GM12878 (cell line): ENCODE measurements around the gene BTF3L4. TPM values are rescaled to one million over a fixed set of nuclear protein-coding genes. Genes with fewer than 3 reads are reported as not detected.

Experiments used
- ATAC-seq: fragments of 200-7000 bp; cut with Tn5 transposase; 3 replicates; pipeline ENCODE4 v1.9.1; 2020; ENCODE audit warnings: mild to moderate bottlenecking, moderate library complexity
- Bru-seq: library from RNA; stranded (reverse); fragments of 400-500 nt; gene quantifications from one replicate; lab custom pipeline; 2021; lab: Mats Ljungman, UMichigan
- BruChase-seq, 2 experiments: library from RNA; stranded (reverse); fragments of 400-500 nt; gene quantifications; one replicate each; lab custom pipeline; 2021; lab: Mats Ljungman, UMichigan
- BruUV-seq: library from RNA; stranded (reverse); fragments of 400-500 nt; replicated peaks from 2 replicates; lab custom pipeline; 2021; lab: Mats Ljungman, UMichigan
- CTCF ChIA-PET: fragments of 300-600 bp; sonication (Branson Sonifier 250); formaldehyde crosslinking; extraction: SDS; loops from one replicate; lab custom pipeline; 2021; ENCODE audit warnings: inconsistent platforms; lab: Yijun Ruan, JAX
- POLR2A ChIA-PET: fragments of 350-600 bp; formaldehyde crosslinking; extraction: SDS; loops from one replicate; lab custom pipeline; 2021; ENCODE audit warnings: inconsistent platforms; lab: Charles Lee
- RAD21 ChIA-PET: fragments of 300-600 bp; sonication (Branson Sonifier 250); formaldehyde crosslinking; loops from one replicate; lab custom pipeline; 2023; ENCODE audit warnings: antibody characterized with exemption; ENCODE audit not compliant: unreplicated experiment; lab: Charles Lee
- SMC1A ChIA-PET: fragments of 300-600 bp; sonication (Branson Sonifier 250); formaldehyde crosslinking; loops from one replicate; lab custom pipeline; 2023; ENCODE audit not compliant: unreplicated experiment, uncharacterized antibody; lab: Charles Lee
- DNase-seq: peaks from one replicate; pipeline ENCODE4 v3.0.0-alpha.2; 2011; ENCODE audit warnings: low read depth, low spot score
- FAIRE-seq: peaks from 3 replicates; lab custom pipeline; 2011; peaks lifted over from hg19 to GRCh38; lab: Jason Lieb, UNC
- H2AFZ ChIP-seq: 2 replicates; pipeline ENCODE4 v1.6.0; 2011; ENCODE audit warnings: low read depth, low read length, control low read depth; ENCODE audit not compliant: control insufficient read depth
- H3K27ac ChIP-seq: 2 replicates; pipeline ENCODE4 v1.5.1; 2011; ENCODE audit warnings: control low read depth; ENCODE audit not compliant: control insufficient read depth, insufficient read depth
- H3K27me3 ChIP-seq, 2 experiments: replicated peaks in 1 of 2; 2 replicates each; pipeline versions ENCODE4 v1.6.0 to v1.6.1; 2011; ENCODE audit warnings: low read length in 1 of 2; ENCODE audit not compliant: control insufficient read depth in 2 of 2, insufficient read depth in 2 of 2
- H3K36me3 ChIP-seq, 2 experiments: 2 replicates each; pipeline ENCODE4 v1.5.1; 2011; ENCODE audit warnings: low read length in 1 of 2; ENCODE audit not compliant: control insufficient read depth in 2 of 2, insufficient read depth in 2 of 2
- H3K4me1 ChIP-seq: 2 replicates; pipeline ENCODE4 v1.6.1; 2011; ENCODE audit warnings: mild to moderate bottlenecking, low read length, moderate library complexity, mixed read lengths; ENCODE audit not compliant: control insufficient read depth, insufficient read depth
- H3K4me2 ChIP-seq: 2 replicates; pipeline ENCODE4 v1.6.0; 2011; ENCODE audit warnings: control low read depth; ENCODE audit not compliant: control insufficient read depth, insufficient read depth
- H3K4me3 ChIP-seq: fragments of 200-600 bp; sonication (generic); 2 replicates; pipeline ENCODE4 v1.5.1; 2016
- H3K79me2 ChIP-seq: 2 replicates; pipeline ENCODE4 v1.6.0; 2011; ENCODE audit warnings: low read length; ENCODE audit not compliant: control insufficient read depth, insufficient read depth
- H3K9ac ChIP-seq: 2 replicates; pipeline ENCODE4 v1.8.0; 2011; ENCODE audit warnings: low read length, control low read depth, mixed read lengths; ENCODE audit not compliant: control insufficient read depth, insufficient read depth
- H3K9me3 ChIP-seq: replicated peaks from 3 replicates; pipeline ENCODE4 v1.5.1; 2011; ENCODE audit warnings: mild to moderate bottlenecking, low read length; ENCODE audit not compliant: control insufficient read depth, insufficient read depth
- H4K20me1 ChIP-seq: 2 replicates; pipeline ENCODE4 v1.6.0; 2011; ENCODE audit not compliant: control insufficient read depth, insufficient read depth
- BHLHE40 ChIP-seq, 2 experiments: fragments of 450-650 bp in 1 of 2; IDR thresholded peaks; 2 replicates each; pipeline ENCODE4 v1.6.1; 2011 to 2017; ENCODE audit warnings: low read depth in 2 of 2, borderline replicate concordance in 1 of 2, improper control_type of control experiment in 1 of 2, low read length in 1 of 2, mild to moderate bottlenecking in 1 of 2
- DPF2 ChIP-seq: fragments of 450-650 bp; IDR thresholded peaks from 2 replicates; pipeline ENCODE4 v1.6.1; 2017; ENCODE audit warnings: mild to moderate bottlenecking
- EED ChIP-seq: sonication (generic); IDR thresholded peaks from 2 replicates; pipeline ENCODE4 v1.6.1; 2016; ENCODE audit warnings: antibody characterized with exemption, low read depth
- MXI1 ChIP-seq: fragments of 150-350 bp; IDR thresholded peaks from 2 replicates; pipeline ENCODE4 v1.6.1; 2011; ENCODE audit warnings: low read depth, mild to moderate bottlenecking, inconsistent platforms, low read length, improper control_type of control experiment
- PML ChIP-seq: IDR thresholded peaks from 2 replicates; pipeline ENCODE4 v1.6.1; 2012; ENCODE audit warnings: low read length, inconsistent platforms
- STAT1 ChIP-seq: fragments of 450-650 bp; conservative IDR thresholded peaks from 2 replicates; pipeline ENCODE4 v1.6.1; 2014; ENCODE audit warnings: antibody characterized with exemption, mild to moderate bottlenecking
- ZNF207 ChIP-seq: fragments of 450-650 bp; IDR thresholded peaks from 2 replicates; pipeline ENCODE4 v1.6.1; 2014; ENCODE audit warnings: antibody characterized with exemption, mild to moderate bottlenecking, borderline replicate concordance
- WGBS: methylation state at CpG from one replicate; pipeline ENCODE4 v1.1.6; 2016; ENCODE audit warnings: low lambda C conversion rate; ENCODE audit not compliant: insufficient replicate concordance, insufficient coverage; ENCODE audit errors: missing lambda C conversion rate; 5-methylcytosine and 5-hydroxymethylcytosine counted together
- in situ Hi-C: fragments of 300-500 bp; cut with MboI; formaldehyde crosslinking; loops from 9 replicates; pipeline ENCODE4 v1.14.3; 2018; ENCODE audit warnings: mixed read lengths
- intact Hi-C: fragments of 100-400 bp; cut with micrococcal nuclease; formaldehyde crosslinking; loops from one replicate; pipeline ENCODE4 v1.14.2; 2022; ENCODE audit not compliant: unreplicated experiment
- long read RNA-seq, 2 experiments: library from polyadenylated mRNA; unstranded; transcript quantifications; one replicate each; pipeline ENCODE4 v2.0.0, GENCODE V29; 2019 to 2020
- polyA minus RNA-seq, 3 experiments: library from RNA; depleted of rRNA, polyadenylated mRNA; stranded (reverse); fragments of >200 nt; gene quantifications; 2 replicates each; pipeline ENCODE4 v1.2.3, GENCODE V29; 2011
- polyA plus RNA-seq, 11 experiments: library from polyadenylated mRNA; depleted of rRNA in 4 of 11; unstranded in 6 of 11; stranded (reverse) in 5 of 11; fragments of >200 nt; fragmentation: Nextera tagmentation in 4 of 11; fragmentation: Illumina TruSeq in 1 of 11; extraction: Ambion mirVana in 4 of 11; extraction: Trizol in 1 of 11; gene quantifications; 1 replicate in 1 of 11; 2 replicates in 10 of 11; pipeline versions ENCODE4 v1.2.1 to v1.2.3, GENCODE V29; 2011 to 2016; ENCODE audit warnings: inconsistent platforms in 2 of 11, missing spikeins in 2 of 11, low read depth in 1 of 11
- total RNA-seq, 4 experiments: library from RNA; depleted of rRNA in 3 of 4; stranded (reverse); fragments of >200 nt in 3 of 4; fragmentation: Illumina TruSeq in 1 of 4; extraction: Trizol in 1 of 4; gene quantifications; 2 replicates each; pipeline versions ENCODE4 v1.2.1 to v1.2.3, GENCODE V29; 2013 to 2021
- TF ChIP-seq, protein P1 (sequence below): IDR thresholded peaks from 2 replicates; pipeline ENCODE4 v1.6.1; 2011; ENCODE audit warnings: mild to moderate bottlenecking, low read depth, low read length, moderate library complexity; ENCODE audit not compliant: insufficient replicate concordance
- TF ChIP-seq, protein P2 (sequence below): fragments of 450-650 bp; IDR thresholded peaks from 2 replicates; pipeline ENCODE4 v1.6.1; 2016; ENCODE audit warnings: mild to moderate bottlenecking, moderate library complexity, borderline replicate concordance
- TF ChIP-seq, protein P3 (sequence below): IDR thresholded peaks from 2 replicates; pipeline ENCODE4 v1.6.1; 2011; ENCODE audit warnings: low read depth, low read length, improper control_type of control experiment, borderline replicate concordance

Gene BTF3L4
- total RNA-seq (2013; cell fraction: nucleolus; rRNA removed), result 103 TPM in 2 replicates
- total RNA-seq (2014; rRNA removed) (25.0 and 37.9 TPM in 2 replicates), total RNA-seq (2014; rRNA removed; fragmentation: Illumina TruSeq; extraction: Trizol) (55.3 and 58.2 TPM in 2 replicates), total RNA-seq (2021) (36.3 and 36.6 TPM in 2 replicates), polyA plus RNA-seq (2011; rRNA removed) (73.6 and 119 TPM in 2 replicates), polyA plus RNA-seq (2014; fragmentation: Illumina TruSeq; extraction: Trizol) (76.3 and 91.5 TPM in 2 replicates), polyA plus RNA-seq (2014; fragmentation: Nextera tagmentation; extraction: Ambion mirVana) (10 to 100 TPM; 61.1 to 72.7 TPM), polyA plus RNA-seq (2014; rRNA removed) (39.9 and 48.8 TPM in 2 replicates), polyA plus RNA-seq (2016; fragmentation: Nextera tagmentation; extraction: Ambion mirVana) (10 to 100 TPM; 72.4 to 76.9 TPM), polyA minus RNA-seq (2011; rRNA and poly(A)+ RNA removed) (29.7 and 35.6 TPM in 2 replicates), Bru-seq, nascent RNA (percentile 91 among the genes with signal in this experiment), BruChase-seq, experiment 1, labeled RNA remaining after a 6-hour chase (percentile 82 among the genes with signal in this experiment), BruChase-seq, experiment 2, labeled RNA remaining after a 2-hour chase (percentile 89 among the genes with signal in this experiment)
- polyA plus RNA-seq (2011; ENCODE audit: low read depth), result 36.8 TPM
- polyA plus RNA-seq (2011; cell fraction: cytosol; rRNA removed), result 21.0 and 28.0 TPM in 2 replicates
- 20.1 and 22.8 TPM in 2 replicates for polyA plus RNA-seq (2011; cell fraction: nucleus; rRNA removed)
- polyA plus RNA-seq (2012), result 35.9 and 38.4 TPM in 2 replicates
- polyA minus RNA-seq (2011; cell fraction: cytosol; rRNA and poly(A)+ RNA removed), result 16.8 and 21.6 TPM in 2 replicates
- polyA minus RNA-seq (2011; cell fraction: nucleus; rRNA and poly(A)+ RNA removed), result 13.4 and 22.8 TPM in 2 replicates
- long read RNA-seq, experiment 1, full-length matches to known transcripts, result 56 of 59 reads
- long read RNA-seq, experiment 1, partial matches to known transcripts, result 1 of 59 reads
- long read RNA-seq, experiment 1, other reads (novel, unspliced or antisense), result 2 of 59 reads
- long read RNA-seq, experiment 2, full-length matches to known transcripts, result 303 of 319 reads
- long read RNA-seq, experiment 2, partial matches to known transcripts, result 3 of 319 reads
- long read RNA-seq, experiment 2, other reads (novel, unspliced or antisense), result 13 of 319 reads

DNA sequence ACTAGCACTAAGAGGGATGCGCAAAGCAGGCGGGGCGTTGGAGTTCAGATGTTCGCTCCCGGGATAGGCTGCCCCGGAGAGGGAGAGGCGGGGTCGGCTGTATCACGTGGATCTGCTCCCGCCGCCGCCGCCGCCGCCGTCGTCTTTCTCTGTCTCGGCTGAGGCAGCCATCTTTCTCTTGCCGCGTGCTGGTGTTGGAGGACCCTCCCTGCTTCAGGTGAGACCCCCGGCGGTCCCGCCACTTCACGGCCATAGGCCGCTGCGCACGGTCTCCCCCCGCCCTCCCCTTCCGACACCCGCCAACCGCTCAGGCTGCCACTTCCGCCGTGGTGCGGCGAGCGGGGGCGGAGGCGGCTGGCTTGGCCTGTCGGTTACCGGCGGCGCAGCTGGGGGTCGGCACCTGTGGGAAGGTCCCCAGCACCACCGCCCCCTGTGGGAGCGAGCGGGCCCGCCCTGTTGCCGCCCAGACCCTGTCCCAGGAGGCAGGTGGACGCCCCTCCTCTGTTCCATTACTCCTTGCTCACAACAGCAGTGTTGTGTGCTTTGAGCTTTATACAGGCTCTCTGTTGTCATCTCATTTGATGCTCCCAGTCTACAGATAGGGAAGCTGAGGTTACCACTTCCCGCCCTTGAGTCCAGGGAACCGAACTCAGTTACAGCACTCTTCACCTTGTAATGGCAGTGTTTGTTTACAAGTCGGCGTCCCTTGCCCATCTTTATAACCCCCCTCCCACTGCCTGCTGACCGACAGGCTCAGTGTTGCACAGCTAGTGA, at the start of gene BTF3L4:
Gene BTF3L4, plus strand, starts transcription at position 133 of the 774 bp plus-strand sequence. CDS start 3,553 bp downstream, outside the sequence.
- BruUV-seq, result no TSS peak
- H3K4me2 ChIP-seq, result peak within 1 kb of the TSS; percentile 90
- ChIA-PET SMC1A (interaction anchor here (0.8 to 4.0 kb wide), 8 partner anchors 11 to 317 kb away, joined by 3 to 11 read pairs (median 4); no protein-coding TSS in a partner anchor), RAD21 (interaction anchor here (0.6 to 1.0 kb wide), 3 partner anchors 15 to 789 kb away, joined by 3 to 5 read pairs (median 4); no protein-coding TSS in a partner anchor), CTCF (interaction anchor here (0.7 to 3.0 kb wide), 2 partner anchors 18 to 23 kb away, joined by 3 to 10 read pairs; partner anchors contain the start of gene KTI12), POLR2A (interaction anchor here (0.5 to 4.0 kb wide), 12 partner anchors 8 to 1165 kb away, joined by 3 to 37 read pairs (median 4); partner anchors contain the start of genes KTI12, ORC1 and PRPF38A)
- H4K20me1 ChIP-seq, result no peaks in the 10 kb centered on the region
- H2AFZ ChIP-seq, result peak within 1 kb of the TSS; percentile 95
- H3K9me3 ChIP-seq, result no peaks in the 10 kb centered on the region
- H3K4me1 ChIP-seq, result peaks cover 4% of the 10 kb centered on the region; the same call in 1 of the 2 replicates
- ATAC-seq (peak; percentile 94), FAIRE-seq (peak; percentile 94), DNase-seq (peak; percentile 66)
- H3K4me3 ChIP-seq, result peak within 1 kb of the TSS; percentile 85
- in situ Hi-C loops (no loop called here), intact Hi-C loops (loop anchor here (1.0 kb wide), 1 partner anchor 23 kb away; the partner anchor contains the start of gene KTI12)
- peak within 1 kb of the TSS; percentile 92 for H3K27ac ChIP-seq
- H3K9ac ChIP-seq, result peak within 1 kb of the TSS; percentile 89
- no peaks in the 10 kb centered on the region for H3K27me3 ChIP-seq
- peaks cover 0 to 7% of the 10 kb centered on the region in 2 experiments; a peak in 1 of 4 replicates for H3K36me3 ChIP-seq
- under 1% methylated on average over 36 of the region's 54 CpGs for WGBS
- peaks cover 69% of the 10 kb centered on the region for H3K79me2 ChIP-seq
- TF ChIP-seq, protein P1, sequence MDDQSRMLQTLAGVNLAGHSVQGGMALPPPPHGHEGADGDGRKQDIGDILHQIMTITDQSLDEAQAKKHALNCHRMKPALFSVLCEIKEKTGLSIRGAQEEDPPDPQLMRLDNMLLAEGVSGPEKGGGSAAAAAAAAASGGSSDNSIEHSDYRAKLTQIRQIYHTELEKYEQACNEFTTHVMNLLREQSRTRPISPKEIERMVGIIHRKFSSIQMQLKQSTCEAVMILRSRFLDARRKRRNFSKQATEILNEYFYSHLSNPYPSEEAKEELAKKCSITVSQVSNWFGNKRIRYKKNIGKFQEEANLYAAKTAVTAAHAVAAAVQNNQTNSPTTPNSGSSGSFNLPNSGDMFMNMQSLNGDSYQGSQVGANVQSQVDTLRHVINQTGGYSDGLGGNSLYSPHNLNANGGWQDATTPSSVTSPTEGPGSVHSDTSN, result peak; percentile 74
- TF ChIP-seq, protein P2, sequence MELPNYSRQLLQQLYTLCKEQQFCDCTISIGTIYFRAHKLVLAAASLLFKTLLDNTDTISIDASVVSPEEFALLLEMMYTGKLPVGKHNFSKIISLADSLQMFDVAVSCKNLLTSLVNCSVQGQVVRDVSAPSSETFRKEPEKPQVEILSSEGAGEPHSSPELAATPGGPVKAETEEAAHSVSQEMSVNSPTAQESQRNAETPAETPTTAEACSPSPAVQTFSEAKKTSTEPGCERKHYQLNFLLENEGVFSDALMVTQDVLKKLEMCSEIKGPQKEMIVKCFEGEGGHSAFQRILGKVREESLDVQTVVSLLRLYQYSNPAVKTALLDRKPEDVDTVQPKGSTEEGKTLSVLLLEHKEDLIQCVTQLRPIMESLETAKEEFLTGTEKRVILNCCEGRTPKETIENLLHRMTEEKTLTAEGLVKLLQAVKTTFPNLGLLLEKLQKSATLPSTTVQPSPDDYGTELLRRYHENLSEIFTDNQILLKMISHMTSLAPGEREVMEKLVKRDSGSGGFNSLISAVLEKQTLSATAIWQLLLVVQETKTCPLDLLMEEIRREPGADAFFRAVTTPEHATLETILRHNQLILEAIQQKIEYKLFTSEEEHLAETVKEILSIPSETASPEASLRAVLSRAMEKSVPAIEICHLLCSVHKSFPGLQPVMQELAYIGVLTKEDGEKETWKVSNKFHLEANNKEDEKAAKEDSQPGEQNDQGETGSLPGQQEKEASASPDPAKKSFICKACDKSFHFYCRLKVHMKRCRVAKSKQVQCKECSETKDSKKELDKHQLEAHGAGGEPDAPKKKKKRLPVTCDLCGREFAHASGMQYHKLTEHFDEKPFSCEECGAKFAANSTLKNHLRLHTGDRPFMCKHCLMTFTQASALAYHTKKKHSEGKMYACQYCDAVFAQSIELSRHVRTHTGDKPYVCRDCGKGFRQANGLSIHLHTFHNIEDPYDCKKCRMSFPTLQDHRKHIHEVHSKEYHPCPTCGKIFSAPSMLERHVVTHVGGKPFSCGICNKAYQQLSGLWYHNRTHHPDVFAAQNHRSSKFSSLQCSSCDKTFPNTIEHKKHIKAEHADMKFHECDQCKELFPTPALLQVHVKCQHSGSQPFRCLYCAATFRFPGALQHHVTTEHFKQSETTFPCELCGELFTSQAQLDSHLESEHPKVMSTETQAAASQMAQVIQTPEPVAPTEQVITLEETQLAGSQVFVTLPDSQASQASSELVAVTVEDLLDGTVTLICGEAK, result peak; percentile 15; the same call in 1 of the 2 replicates
- TF ChIP-seq MXI1 (peak; percentile 68; the same call in 1 of the 2 replicates), STAT1 (no peak), EED (peak; percentile 17; the same call in 1 of the 2 replicates), PML (peak; percentile 46; the same call in 1 of the 2 replicates), DPF2 (peak; percentile 84), BHLHE40 (IDR thresholded peaks at IDR 0.05; ENCODE audit: borderline replicate concordance in 1 of 2, low read depth in 2 of 2, low read length in 1 of 2) (peak in 1 of 2 experiments; percentile 79; a peak in 2 of 4 replicates), ZNF207 (peak; percentile 74; the same call in 1 of the 2 replicates)
- TF ChIP-seq, protein P3, sequence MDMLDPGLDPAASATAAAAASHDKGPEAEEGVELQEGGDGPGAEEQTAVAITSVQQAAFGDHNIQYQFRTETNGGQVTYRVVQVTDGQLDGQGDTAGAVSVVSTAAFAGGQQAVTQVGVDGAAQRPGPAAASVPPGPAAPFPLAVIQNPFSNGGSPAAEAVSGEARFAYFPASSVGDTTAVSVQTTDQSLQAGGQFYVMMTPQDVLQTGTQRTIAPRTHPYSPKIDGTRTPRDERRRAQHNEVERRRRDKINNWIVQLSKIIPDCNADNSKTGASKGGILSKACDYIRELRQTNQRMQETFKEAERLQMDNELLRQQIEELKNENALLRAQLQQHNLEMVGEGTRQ, result peak; percentile 9
